ENCODE results near the gene RETREG3. TPM values are rescaled to one million over a fixed set of nuclear protein-coding genes. Genes with fewer than 3 reads are reported as not detected.
A peak's percentile ranks its signal among the peaks of the same experiment; 100 is the strongest.

Gene RETREG3
- total and polyA plus RNA-seq, 2 of the 13 experiments (the other 11 are each of a cell fraction or from before 2014, with no cell fraction given), result 47.0 to 55.8 TPM

DNA sequence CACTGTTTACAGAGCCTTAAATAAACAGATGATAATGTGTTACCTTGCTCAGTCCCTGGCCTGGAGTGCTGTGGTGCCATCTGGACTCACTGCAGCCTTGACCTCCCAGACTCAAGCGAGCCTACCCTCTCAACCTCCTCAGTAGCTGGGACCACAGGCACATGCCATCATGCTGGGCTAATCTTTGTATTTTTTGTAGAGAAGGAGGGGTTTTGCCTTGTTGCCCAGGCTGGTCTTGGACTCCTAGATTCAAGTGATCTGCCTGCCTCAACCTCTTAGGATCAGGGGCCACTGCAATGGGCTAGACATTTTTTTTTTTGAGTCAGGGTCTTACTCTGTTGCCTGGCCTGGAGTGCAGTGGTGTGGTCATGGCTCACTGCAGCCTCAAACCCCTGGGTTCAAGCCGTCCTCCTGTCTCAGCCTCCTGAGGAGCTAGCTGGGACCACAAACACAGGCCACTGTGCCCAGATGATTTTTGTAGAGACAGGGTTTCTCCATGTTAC is 78.2 kb downstream of the RETREG3 start (continued):
- TF ChIP-seq, protein P1, sequence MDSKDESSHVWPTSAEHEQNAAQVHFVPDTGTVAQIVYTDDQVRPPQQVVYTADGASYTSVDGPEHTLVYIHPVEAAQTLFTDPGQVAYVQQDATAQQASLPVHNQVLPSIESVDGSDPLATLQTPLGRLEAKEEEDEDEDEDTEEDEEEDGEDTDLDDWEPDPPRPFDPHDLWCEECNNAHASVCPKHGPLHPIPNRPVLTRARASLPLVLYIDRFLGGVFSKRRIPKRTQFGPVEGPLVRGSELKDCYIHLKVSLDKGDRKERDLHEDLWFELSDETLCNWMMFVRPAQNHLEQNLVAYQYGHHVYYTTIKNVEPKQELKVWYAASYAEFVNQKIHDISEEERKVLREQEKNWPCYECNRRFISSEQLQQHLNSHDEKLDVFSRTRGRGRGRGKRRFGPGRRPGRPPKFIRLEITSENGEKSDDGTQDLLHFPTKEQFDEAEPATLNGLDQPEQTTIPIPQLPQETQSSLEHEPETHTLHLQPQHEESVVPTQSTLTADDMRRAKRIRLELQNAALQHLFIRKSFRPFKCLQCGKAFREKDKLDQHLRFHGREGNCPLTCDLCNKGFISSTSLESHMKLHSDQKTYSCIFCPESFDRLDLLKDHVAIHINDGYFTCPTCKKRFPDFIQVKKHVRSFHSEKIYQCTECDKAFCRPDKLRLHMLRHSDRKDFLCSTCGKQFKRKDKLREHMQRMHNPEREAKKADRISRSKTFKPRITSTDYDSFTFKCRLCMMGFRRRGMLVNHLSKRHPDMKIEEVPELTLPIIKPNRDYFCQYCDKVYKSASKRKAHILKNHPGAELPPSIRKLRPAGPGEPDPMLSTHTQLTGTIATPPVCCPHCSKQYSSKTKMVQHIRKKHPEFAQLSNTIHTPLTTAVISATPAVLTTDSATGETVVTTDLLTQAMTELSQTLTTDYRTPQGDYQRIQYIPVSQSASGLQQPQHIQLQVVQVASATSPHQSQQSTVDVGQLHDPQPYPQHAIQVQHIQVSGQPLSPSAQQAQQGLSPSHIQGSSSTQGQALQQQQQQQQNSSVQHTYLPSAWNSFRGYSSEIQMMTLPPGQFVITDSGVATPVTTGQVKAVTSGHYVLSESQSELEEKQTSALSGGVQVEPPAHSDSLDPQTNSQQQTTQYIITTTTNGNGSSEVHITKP (CRISPR knock-in tag; IDR thresholded peaks at IDR 0.05; ENCODE audit: low read depth), result peak; percentile 81
- TF ChIP-seq ZNF446 (CRISPR knock-in tag; IDR thresholded peaks at IDR 0.05), result no peak
- TF ChIP-seq MEIS2 (CRISPR knock-in tag; IDR thresholded peaks at IDR 0.05), result 0 out of 2 replicates have a peak, but pooled peaks have one; percentile 31
- TF ChIP-seq ZNF746 (CRISPR knock-in tag; IDR thresholded peaks at IDR 0.05), result peak; percentile 87
- TF ChIP-seq CCAR2 (optimal IDR thresholded peaks at IDR 0.05; ENCODE audit: low read depth, low read length), result no peak
- TF ChIP-seq NAIF1 (CRISPR knock-in tag; IDR thresholded peaks at IDR 0.05; ENCODE audit: borderline replicate concordance), result peak; percentile 6; the same call in 1 of the 2 replicates
- TF ChIP-seq ZNF260 (CRISPR knock-in tag; IDR thresholded peaks at IDR 0.05; ENCODE audit: borderline replicate concordance, low read depth), result no peak
- TF ChIP-seq ZNF605 (CRISPR knock-in tag; IDR thresholded peaks at IDR 0.05), result no peak
- no peak for TF ChIP-seq HDAC6 (IDR thresholded peaks at IDR 0.05; ENCODE audit: low read depth, low read length)
- TF ChIP-seq ISX (CRISPR knock-in tag; conservative IDR thresholded peaks at IDR 0.05), result no peak
- peak; percentile 62; the same call in 1 of the 2 replicates for TF ChIP-seq KDM4B (CRISPR knock-in tag; IDR thresholded peaks at IDR 0.05)
- TF ChIP-seq RXRB (CRISPR knock-in tag; IDR thresholded peaks at IDR 0.05; ENCODE audit: borderline replicate concordance), result peak; percentile 97
- TF ChIP-seq GTF3A (CRISPR knock-in tag; conservative IDR thresholded peaks at IDR 0.05), result 0 out of 2 replicates have a peak, but pooled peaks have one; percentile 73
- no peak; the same call in none of the 2 replicates for TF ChIP-seq PHF21A (CRISPR knock-in tag; IDR thresholded peaks at IDR 0.05)
- TF ChIP-seq PHF5A (CRISPR knock-in tag; IDR thresholded peaks at IDR 0.05; ENCODE audit: low read depth, unreplicated experiment), result peak; percentile 88
- TF ChIP-seq SMARCE1 (IDR thresholded peaks at IDR 0.05; ENCODE audit: borderline replicate concordance), result no peak
- TF ChIP-seq ZEB1 (IDR thresholded peaks at IDR 0.05; ENCODE audit: insufficient replicate concordance, low read depth), result peak; percentile 21
- no peak for TF ChIP-seq ZNF572 (CRISPR knock-in tag; IDR thresholded peaks at IDR 0.05)
- TF ChIP-seq BORCS8-MEF2B (CRISPR knock-in tag; IDR thresholded peaks at IDR 0.05), result peak; percentile 41; the same call in 1 of the 2 replicates
- TF ChIP-seq HES4 (CRISPR knock-in tag; IDR thresholded peaks at IDR 0.05; ENCODE audit: borderline replicate concordance), result no peak
- TF ChIP-seq KLF16 (CRISPR knock-in tag; IDR thresholded peaks at IDR 0.05), result peak in 1 of 2 experiments; percentile 78; a peak in 2 of 4 replicates
- TF ChIP-seq, protein P2, sequence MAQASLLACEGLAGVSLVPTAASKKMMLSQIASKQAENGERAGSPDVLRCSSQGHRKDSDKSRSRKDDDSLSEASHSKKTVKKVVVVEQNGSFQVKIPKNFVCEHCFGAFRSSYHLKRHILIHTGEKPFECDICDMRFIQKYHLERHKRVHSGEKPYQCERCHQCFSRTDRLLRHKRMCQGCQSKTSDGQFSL (CRISPR knock-in tag; IDR thresholded peaks at IDR 0.05), result 0 out of 2 replicates have a peak, but pooled peaks have one; percentile 64
- TF ChIP-seq MTF1 (CRISPR knock-in tag; IDR thresholded peaks at IDR 0.05), result no peak
- TF ChIP-seq FOXM1 (CRISPR knock-in tag; IDR thresholded peaks at IDR 0.05), result no peak
- TF ChIP-seq, protein P3, sequence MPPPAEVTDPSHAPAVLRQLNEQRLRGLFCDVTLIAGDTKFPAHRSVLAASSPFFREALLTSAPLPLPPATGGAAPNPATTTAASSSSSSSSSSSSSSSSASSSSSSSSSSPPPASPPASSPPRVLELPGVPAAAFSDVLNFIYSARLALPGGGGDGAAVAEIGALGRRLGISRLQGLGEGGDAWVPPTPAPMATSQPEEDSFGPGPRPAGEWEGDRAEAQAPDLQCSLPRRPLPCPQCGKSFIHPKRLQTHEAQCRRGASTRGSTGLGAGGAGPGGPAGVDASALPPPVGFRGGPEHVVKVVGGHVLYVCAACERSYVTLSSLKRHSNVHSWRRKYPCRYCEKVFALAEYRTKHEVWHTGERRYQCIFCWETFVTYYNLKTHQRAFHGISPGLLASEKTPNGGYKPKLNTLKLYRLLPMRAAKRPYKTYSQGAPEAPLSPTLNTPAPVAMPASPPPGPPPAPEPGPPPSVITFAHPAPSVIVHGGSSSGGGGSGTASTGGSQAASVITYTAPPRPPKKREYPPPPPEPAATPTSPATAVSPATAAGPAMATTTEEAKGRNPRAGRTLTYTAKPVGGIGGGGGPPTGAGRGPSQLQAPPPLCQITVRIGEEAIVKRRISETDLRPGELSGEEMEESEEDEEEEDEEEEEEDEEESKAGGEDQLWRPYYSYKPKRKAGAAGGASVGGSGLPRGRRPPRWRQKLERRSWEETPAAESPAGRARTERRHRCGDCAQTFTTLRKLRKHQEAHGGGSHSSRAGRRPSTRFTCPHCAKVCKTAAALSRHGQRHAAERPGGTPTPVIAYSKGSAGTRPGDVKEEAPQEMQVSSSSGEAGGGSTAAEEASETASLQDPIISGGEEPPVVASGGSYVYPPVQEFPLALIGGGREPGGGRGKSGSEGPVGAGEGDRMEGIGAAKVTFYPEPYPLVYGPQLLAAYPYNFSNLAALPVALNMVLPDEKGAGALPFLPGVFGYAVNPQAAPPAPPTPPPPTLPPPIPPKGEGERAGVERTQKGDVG (CRISPR knock-in tag; IDR thresholded peaks at IDR 0.05; ENCODE audit: borderline replicate concordance), result peak; percentile 60; the same call in 1 of the 2 replicates

All from HepG2 (cell line).